ENCODE results near the gene KRTAP6-2.

DNA sequence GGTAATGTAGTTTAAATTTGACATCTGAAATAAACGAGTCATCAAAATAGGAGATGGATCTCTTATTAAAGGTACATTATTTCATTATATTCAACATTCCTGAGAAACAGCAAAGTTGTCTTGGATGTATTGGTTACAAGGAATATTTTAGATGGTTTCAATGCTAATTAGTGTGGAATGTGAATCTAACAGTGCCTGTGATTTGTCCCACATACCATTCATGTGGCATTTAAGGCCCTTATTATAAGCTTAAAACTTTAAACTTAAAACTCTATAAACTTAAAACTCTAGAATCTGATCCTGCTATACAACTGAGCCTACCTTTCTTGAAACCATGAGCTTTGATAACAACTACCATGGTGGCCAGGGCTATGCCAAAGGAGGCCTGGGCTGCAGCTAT is 2.1 kb upstream of the KRTAP6-2 start, which contains the start of gene KRTAP22-1:
- TF ChIP-seq, protein P1, sequence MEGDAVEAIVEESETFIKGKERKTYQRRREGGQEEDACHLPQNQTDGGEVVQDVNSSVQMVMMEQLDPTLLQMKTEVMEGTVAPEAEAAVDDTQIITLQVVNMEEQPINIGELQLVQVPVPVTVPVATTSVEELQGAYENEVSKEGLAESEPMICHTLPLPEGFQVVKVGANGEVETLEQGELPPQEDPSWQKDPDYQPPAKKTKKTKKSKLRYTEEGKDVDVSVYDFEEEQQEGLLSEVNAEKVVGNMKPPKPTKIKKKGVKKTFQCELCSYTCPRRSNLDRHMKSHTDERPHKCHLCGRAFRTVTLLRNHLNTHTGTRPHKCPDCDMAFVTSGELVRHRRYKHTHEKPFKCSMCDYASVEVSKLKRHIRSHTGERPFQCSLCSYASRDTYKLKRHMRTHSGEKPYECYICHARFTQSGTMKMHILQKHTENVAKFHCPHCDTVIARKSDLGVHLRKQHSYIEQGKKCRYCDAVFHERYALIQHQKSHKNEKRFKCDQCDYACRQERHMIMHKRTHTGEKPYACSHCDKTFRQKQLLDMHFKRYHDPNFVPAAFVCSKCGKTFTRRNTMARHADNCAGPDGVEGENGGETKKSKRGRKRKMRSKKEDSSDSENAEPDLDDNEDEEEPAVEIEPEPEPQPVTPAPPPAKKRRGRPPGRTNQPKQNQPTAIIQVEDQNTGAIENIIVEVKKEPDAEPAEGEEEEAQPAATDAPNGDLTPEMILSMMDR (IDR thresholded peaks at IDR 0.05) = no peak
- no peak for TF ChIP-seq POLR2A (IDR thresholded peaks at IDR 0.05)

Data from vagina (tissue), 2 donors.